CD4-positive, alpha-beta T cell treated with Interleukin-1 beta for 1 hour (primary cell): ENCODE results near the gene ZDHHC18.
"Not testable (repeated sequence)": the region's sequence is repeated elsewhere in the genome, so short reads cannot be mapped to it uniquely, and the experiment has no call there.

Experiments used
- DNase-seq, 2 donors: peaks; one replicate each; pipeline ENCODE4 v3.0.0-alpha.2; 2020 to 2022

The ZDHHC18 gene

GRCh38 chr1:26861286-26861701 lies 34.8 kb downstream of the ZDHHC18 start:
- no peak for DNase-seq

- no peak for DNase-seq
These were observed 35.4 kb downstream of the ZDHHC18 start for GRCh38 chr1:26861889-26862378.

GRCh38 chr1:26862781-26863684 lies 36.5 kb downstream of the ZDHHC18 start, which contains the start of gene SFN:
Gene SFN (plus strand): TSS chr1:26863149. CDS start chr1:26863213, 64 bp downstream.
- DNase-seq, result peak in 1 of 2 donors; percentile 56

GRCh38 chr1:26863685-26864077 lies 37.2 kb downstream of the ZDHHC18 start:
- no peak for DNase-seq

- DNase-seq, result peak; percentile 94 to 96
These were observed 38.4 kb downstream of the ZDHHC18 start for GRCh38 chr1:26864610-26865480.

GRCh38 chr1:26873097-26873496 lies 46.6 kb downstream of the ZDHHC18 start:
- DNase-seq, result not testable (repeated sequence)

GRCh38 chr1:26874896-26875295 lies 48.4 kb downstream of the ZDHHC18 start:
- DNase-seq, result no peak

GRCh38 chr1:26877326-26877725 lies 50.8 kb downstream of the ZDHHC18 start:
- DNase-seq, result no peak

- DNase-seq, result no peak
These were observed 53.3 kb downstream of the ZDHHC18 start for GRCh38 chr1:26879793-26880192.

- DNase-seq, result not testable (repeated sequence)
These were observed 55.1 kb downstream of the ZDHHC18 start for GRCh38 chr1:26881611-26882010.

GRCh38 chr1:26882696-26883463 lies 56.4 kb downstream of the ZDHHC18 start:
- DNase-seq, result no peak

- peak in 1 of 2 donors; percentile 27 for DNase-seq
These were observed 60.6 kb downstream of the ZDHHC18 start for GRCh38 chr1:26887125-26887524.

- no peak for DNase-seq
These were observed 61.7 kb downstream of the ZDHHC18 start for GRCh38 chr1:26888231-26888630.

GRCh38 chr1:26889551-26890466 lies 63.3 kb downstream of the ZDHHC18 start, which contains the start of gene GPN2:
Gene GPN2 (minus strand): TSS chr1:26890283. CDS start chr1:26890096, 187 bp downstream.
- DNase-seq, result peak; percentile 78

GRCh38 chr1:26890467-26890796 lies 63.9 kb downstream of the ZDHHC18 start:
- DNase-seq, result no peak

- DNase-seq, result no peak
These were observed 67.8 kb downstream of the ZDHHC18 start for GRCh38 chr1:26894263-26894662.

- no peak for DNase-seq
These were observed 70.9 kb downstream of the ZDHHC18 start for GRCh38 chr1:26897351-26897750.

- peak; percentile 90 for DNase-seq
These were observed 73.7 kb downstream of the ZDHHC18 start, which contains the start of gene GPATCH3 for GRCh38 chr1:26900001-26900814. Gene GPATCH3 (minus strand): TSS chr1:26900467. CDS start chr1:26900442, 25 bp downstream.

- DNase-seq, result no peak
These were observed 74.5 kb downstream of the ZDHHC18 start for GRCh38 chr1:26900815-26901511.
